GM12891 (cell line): Measurements from ENCODE around the gene ASIC4.

Experiments
- POLR2A ChIP-seq: IDR thresholded peaks from 2 replicates; pipeline ENCODE4 v1.6.1; 2011; ENCODE audit warnings: low read depth, low read length, control low read depth
- POLR2AphosphoS5 ChIP-seq: IDR thresholded peaks from 2 replicates; pipeline ENCODE4 v1.6.1; 2011; ENCODE audit warnings: low read depth, low read length, control low read depth
- SPI1 ChIP-seq: IDR thresholded peaks from 2 replicates; pipeline ENCODE4 v1.6.1; 2011; ENCODE audit warnings: low read depth, low read length, control low read depth
- TAF1 ChIP-seq: IDR thresholded peaks from 2 replicates; pipeline ENCODE4 v1.6.1; 2011; ENCODE audit warnings: low read depth, low read length, control low read depth

- TF ChIP-seq POLR2AphosphoS5 (no peak), SPI1 (no peak), POLR2A (no peak), TAF1 (no peak)
Measured at GRCh38 chr2:219476652-219477151, 37.6 kb upstream of the ASIC4 start.
